ENCODE data around the gene MAPK14.

The MAPK14 gene

GRCh38 chr6:36138667-36139066 lies 111.1 kb downstream of the MAPK14 start:
- no peak for DNase-seq (ENCODE audit: low spot score)

DNA sequence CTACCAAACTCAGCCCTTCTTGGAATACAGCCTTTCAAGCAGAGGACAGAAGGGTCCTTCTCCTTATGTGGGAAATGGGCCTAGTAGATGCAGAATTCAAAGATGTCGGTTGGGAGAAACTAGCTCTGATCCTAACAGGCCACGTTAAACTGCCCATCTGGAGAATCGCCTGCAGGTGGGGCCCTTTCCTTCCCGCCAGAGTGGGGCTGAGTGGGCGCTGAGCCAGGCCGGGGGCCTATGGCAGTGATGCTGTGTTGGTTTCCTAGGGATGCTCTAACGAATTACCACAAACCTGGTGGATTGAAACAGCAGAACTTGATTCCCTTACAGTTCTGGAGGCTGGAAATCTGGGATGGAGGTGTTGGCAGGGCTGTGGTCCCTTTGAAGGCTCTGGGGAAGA lies 111.8 kb downstream of the MAPK14 start:
- no peak for DNase-seq (ENCODE audit: low spot score)

DNA sequence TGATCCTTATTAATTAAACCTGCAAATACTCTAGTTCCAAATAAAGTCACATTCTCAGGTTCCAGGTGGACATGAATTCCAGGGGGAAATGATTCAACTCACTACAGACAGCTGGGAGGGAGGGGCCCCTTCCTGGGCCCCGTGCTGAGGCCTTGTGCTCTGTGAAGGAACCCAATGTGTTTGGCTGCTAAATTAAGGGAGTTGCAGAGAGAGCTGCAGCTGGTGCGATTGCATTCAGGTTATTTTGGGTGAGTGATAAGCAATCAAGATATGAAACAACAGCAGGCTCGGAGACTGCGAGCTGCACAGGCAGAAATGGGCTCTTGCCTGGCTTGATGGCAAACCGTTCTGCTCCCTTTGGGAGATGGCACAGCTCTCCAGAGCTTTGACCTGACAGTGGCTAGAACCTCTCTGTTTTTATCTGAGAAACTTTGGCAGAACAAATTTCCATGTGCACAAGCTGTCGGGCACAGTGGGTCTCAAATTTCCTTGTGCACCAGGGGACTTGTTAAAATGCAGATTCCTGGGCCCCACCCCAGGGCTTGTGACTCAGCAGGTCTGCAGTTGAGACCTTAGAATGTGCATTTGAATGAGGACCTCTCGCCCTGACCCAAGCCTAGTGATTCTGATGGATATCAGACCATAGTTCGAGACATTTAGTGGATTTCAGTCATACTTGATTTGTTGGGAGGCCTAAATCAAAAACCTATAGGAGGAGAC lies 112.5 kb downstream of the MAPK14 start:
- no peak for DNase-seq (ENCODE audit: low spot score)

- no peak for DNase-seq (ENCODE audit: low spot score)
Observed at GRCh38 chr6:36141091-36141490, 113.5 kb downstream of the MAPK14 start.

- no peak for DNase-seq (ENCODE audit: low spot score)
Observed at GRCh38 chr6:36141961-36142360, 114.4 kb downstream of the MAPK14 start.

- no peak for DNase-seq (ENCODE audit: low spot score)
Observed at GRCh38 chr6:36142971-36143838, 115.6 kb downstream of the MAPK14 start.

GRCh38 chr6:36145495-36145894 lies 117.9 kb downstream of the MAPK14 start:
- no peak for DNase-seq (ENCODE audit: low spot score)

DNA sequence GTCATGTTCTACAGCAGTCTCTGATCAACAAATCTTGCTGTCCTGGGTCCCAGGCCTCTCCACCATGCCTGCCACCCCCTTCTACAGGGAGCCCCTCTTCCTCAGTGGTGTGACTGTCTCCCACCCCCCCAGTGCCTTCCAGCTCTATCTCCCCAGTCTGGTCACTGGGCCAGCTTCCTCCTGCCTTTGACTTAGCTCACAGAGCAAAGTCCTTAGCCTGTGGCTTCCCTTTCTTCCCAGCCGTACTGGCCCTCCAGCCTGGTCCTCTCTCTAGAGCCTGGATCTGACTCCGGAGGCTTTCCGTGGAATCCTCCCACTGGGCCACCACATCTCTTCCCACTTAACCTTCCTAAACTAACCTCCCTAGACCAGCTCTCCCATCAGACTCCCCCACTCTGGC lies 119.7 kb downstream of the MAPK14 start:
- DNase-seq (ENCODE audit: low spot score) = no peak

- DNase-seq (ENCODE audit: low spot score) = no peak
Observed at GRCh38 chr6:36149476-36149875, 121.9 kb downstream of the MAPK14 start.

- no peak for DNase-seq (ENCODE audit: low spot score)
Observed at GRCh38 chr6:36150283-36150682, 122.7 kb downstream of the MAPK14 start.

DNA sequence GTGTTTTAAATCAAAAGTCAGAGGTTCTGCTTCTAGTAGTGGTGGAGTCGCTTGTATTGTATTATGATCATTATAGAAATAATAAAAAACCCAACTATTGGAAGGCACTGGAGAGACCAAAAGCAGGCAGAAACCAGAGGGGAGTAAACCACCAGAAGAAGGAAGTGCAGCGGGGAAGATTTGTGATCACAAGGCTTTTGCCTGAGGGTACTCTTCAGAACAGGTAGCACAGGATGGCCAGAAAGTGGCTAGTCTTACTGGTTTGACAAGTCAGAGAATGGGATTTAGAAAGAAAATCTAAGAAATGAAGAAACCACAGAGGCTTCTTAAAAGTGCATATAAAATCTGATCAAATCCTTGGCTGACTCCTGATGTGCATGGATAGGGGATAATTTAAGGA lies 126.7 kb downstream of the MAPK14 start:
- DNase-seq (ENCODE audit: low spot score) = no peak

DNA sequence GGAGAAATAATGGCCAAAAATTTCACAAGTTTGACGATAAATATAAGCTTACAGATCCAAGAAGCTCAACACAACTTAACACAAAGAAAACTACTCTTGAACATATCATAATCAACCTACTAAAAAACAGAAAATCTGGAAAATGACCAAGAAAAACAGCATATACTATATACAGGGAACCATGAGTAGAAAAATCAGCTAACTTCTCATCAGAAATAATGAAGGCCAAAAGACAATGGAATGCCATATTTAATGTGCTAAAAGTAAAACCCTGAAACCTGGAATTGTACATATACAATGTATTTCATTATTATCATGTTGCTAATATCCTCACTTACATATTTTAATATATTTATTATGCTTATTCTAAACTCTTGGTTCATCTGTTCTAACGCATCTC lies 128.1 kb downstream of the MAPK14 start:
- DNase-seq (ENCODE audit: low spot score) = no peak

- no peak for DNase-seq (ENCODE audit: low spot score)
Observed at GRCh38 chr6:36160147-36160760, 132.6 kb downstream of the MAPK14 start.
